ENCODE data around the gene KCNE3. TPM values are rescaled to one million over a fixed set of nuclear protein-coding genes. Genes with fewer than 3 reads are reported as not detected.

Gene KCNE3
- total RNA-seq, 1 experiment from 2014 or later, result 4.9 TPM

GRCh38 chr11:74447720-74448119, 19.6 kb downstream of the KCNE3 start:
- Histone ChIP-seq H4K91ac (ENCODE audit: insufficient read length, low read depth, low read length) (no peak overlapping the region), H2BK15ac (ENCODE audit: low read depth, low read length) (no peak overlapping the region), H2BK20ac (ENCODE audit: low read depth, low read length, poor library complexity, severe bottlenecking) (no peak overlapping the region), H3K18ac (ENCODE audit: insufficient read length, low read depth, low read length) (no peak overlapping the region), H3K79me2 (ENCODE audit: insufficient read depth, low read length) (no peaks in the 10 kb centered on the region), H3K27me3 (ENCODE audit: insufficient read depth, low read length) (no peaks in the 10 kb centered on the region), H2BK120ac (ENCODE audit: low read depth, low read length, poor library complexity, severe bottlenecking) (no peak overlapping the region), H3K23ac (ENCODE audit: insufficient read length, low read depth, low read length) (no peak overlapping the region), H3K9ac (ENCODE audit: extremely low read depth, insufficient read length, low read length) (no peak overlapping the region), H3K56ac (ENCODE audit: insufficient read length, low read depth, low read length) (no peak overlapping the region), H4K20me1 (ENCODE audit: control insufficient read depth, insufficient read depth, insufficient read length) (no peaks in the 10 kb centered on the region), H3K14ac (ENCODE audit: insufficient read depth, low read length) (no peak overlapping the region), H2BK12ac (ENCODE audit: insufficient read length, low read depth, low read length) (no peak overlapping the region), H3K4ac (ENCODE audit: low read depth, low read length) (no peak overlapping the region), H3K4me1 (ENCODE audit: insufficient read depth, low read length) (no peaks in the 10 kb centered on the region), H4K5ac (ENCODE audit: insufficient read length, low read depth, low read length) (no peak overlapping the region), H3K9me3 (ENCODE audit: control insufficient read depth, low read depth, low read length) (no peaks in the 10 kb centered on the region), H3K23me2 (ENCODE audit: insufficient read length, low read depth, low read length, poor library complexity, severe bottlenecking) (no peaks in the 10 kb centered on the region), H2BK5ac (ENCODE audit: insufficient read length, low read length) (no peak overlapping the region), H2AFZ (ENCODE audit: low read length) (no peak overlapping the region), H3T11ph (ENCODE audit: low read length) (no peak overlapping the region), H3K79me1 (ENCODE audit: insufficient read depth, low read depth, low read length, poor library complexity, severe bottlenecking) (no peaks in the 10 kb centered on the region), H4K8ac (replicated peaks; ENCODE audit: insufficient read length, low read depth, low read length) (no peak overlapping the region), H2AK5ac (ENCODE audit: insufficient read length, low read length) (no peak overlapping the region), H3K27ac (ENCODE audit: insufficient read length, low read depth, low read length) (no peak overlapping the region), H3K4me2 (ENCODE audit: insufficient read depth, insufficient read length, low read length) (no peak overlapping the region)
- Mint-ChIP-seq H3K4me3 (no peak overlapping the region), H3K27ac (no peak overlapping the region), H3K36me3 (ENCODE audit: insufficient read depth in 1 of 3, low read depth in 3 of 3) (no peaks in the 10 kb centered on the region), H3K9me3 (no peaks in the 10 kb centered on the region), H3K27me3 (ENCODE audit: low read depth) (no peaks in the 10 kb centered on the region; the same call in 1 of the 2 replicates), H3K4me1 (peaks cover 15 to 25% of the 10 kb centered on the region in 2 experiments)
- DNase-seq, result no peak
- no peak for TF ChIP-seq CTCF (conservative IDR thresholded peaks at IDR 0.05)

All from H9 (cell line).